ENCODE measurements around the gene ANKUB1.

Gene ANKUB1

GRCh38 chr3:149777414-149778214, 14.7 kb downstream of the ANKUB1 start:
- no peak for TF ChIP-seq CTCF (IDR thresholded peaks at IDR 0.05; ENCODE audit: control insufficient read depth, insufficient read depth, low read depth, low read length, missing control alignments)
- DNase-seq (ENCODE audit: low read depth), result no peak
- H3K4me3 ChIP-seq (ENCODE audit: control insufficient read depth, low read depth, low read length), result no peak overlapping the region

DNA sequence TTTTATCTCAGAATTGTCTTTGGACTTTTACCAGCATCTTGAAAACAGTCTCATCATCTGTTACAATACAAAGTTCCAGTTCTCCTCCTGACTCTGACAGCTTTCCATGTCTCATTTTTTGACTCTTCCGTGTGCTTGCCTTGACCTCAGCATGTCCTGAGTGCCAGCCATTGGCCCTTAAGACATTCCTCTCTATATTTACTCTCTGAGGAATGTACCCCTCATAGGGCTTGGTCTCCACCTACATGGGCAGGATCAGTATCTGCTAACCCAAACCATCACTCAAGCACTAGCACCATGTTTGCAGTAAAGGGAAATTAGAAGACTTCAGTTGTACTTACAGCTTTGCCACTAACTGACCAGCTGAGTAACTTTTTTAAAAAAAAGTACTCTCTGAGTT, 16.2 kb downstream of the ANKUB1 start:
- no peak for DNase-seq (ENCODE audit: low read depth)
- no peak for TF ChIP-seq CTCF (IDR thresholded peaks at IDR 0.05; ENCODE audit: control insufficient read depth, insufficient read depth, low read depth, low read length, missing control alignments)

DNA sequence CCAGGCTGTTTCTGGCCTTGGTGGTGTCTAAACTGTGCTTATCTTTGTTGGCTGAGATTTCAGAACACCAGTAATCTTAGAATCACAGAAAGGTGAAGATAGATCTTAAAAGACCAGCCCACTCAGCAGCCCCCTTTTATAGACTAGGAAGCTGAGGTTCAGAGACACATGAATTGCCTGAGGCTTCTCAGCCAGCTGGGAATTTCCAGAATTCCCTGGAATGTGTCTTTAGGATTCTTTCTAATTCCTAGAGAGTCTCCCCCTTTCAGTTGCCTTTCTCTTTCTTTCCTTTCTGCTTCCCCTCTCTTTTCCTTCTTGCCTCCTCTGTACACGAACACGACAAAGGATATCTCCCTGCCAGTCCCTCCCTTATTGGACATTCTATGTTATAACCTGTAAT, 19.5 kb downstream of the ANKUB1 start:
- no peak overlapping the region for H3K4me3 ChIP-seq (ENCODE audit: control insufficient read depth, low read depth, low read length)
- no peak for TF ChIP-seq CTCF (IDR thresholded peaks at IDR 0.05; ENCODE audit: control insufficient read depth, insufficient read depth, low read depth, low read length, missing control alignments)

More for the DNA sequence above, 16.2 kb downstream of the ANKUB1 start:
- no peak overlapping the region for H3K4me3 ChIP-seq (ENCODE audit: control insufficient read depth, low read depth, low read length)

DNA sequence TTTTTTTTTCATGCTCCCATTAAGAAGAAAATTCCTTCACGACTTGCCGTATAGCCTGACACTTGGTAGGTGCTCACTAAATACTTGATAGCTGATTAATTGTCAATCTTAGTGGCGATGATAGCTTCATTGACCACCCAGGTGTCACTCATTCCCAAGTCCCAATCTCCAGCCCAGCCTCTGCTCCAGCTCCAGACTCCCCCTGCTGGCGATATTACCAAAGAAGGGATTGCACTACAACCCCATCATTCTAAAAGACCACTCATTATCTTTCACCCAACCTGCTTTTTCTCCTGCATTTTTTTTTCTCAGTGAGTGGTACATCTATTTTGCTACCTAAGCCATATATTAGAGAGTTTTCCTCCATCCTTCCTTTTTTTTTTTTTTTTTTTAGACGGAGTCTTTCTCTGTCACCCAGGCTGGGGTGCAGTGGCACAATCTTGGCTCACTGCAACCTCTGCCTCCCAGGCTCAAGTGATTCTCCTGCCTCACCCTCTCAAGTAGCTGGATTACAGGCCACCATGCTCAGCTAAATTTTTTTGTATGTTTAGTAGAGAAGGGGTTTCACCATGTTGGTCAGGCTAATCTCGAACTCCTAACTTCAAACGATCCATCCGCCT, 20.6 kb downstream of the ANKUB1 start:
- TF ChIP-seq CTCF (IDR thresholded peaks at IDR 0.05; ENCODE audit: control insufficient read depth, insufficient read depth, low read depth, low read length, missing control alignments), result peak; percentile 86
- H3K4me3 ChIP-seq (ENCODE audit: control insufficient read depth, low read depth, low read length), result no peak overlapping the region
- DNase-seq (ENCODE audit: low read depth), result no peak

More for the DNA sequence above, 19.5 kb downstream of the ANKUB1 start:
- DNase-seq (ENCODE audit: low read depth), result no peak

DNA sequence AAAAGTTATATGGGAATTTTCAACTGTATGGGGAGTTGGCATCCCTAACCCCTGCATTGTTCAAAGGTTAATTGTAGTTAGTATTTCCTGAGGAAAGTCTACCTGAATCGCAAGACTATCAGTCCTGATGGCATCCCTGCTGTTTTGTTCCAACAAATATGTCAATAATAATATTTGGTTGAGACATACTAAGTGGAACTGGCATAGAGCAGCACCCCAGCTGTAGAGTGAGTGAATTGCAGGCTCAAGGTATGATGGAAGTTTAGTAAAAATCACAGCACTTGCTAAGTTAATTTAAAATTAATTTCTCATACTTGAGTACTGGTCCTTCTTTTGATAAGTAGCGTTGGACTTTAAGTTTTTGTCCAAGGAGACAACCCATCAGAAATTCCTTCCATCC, 22.1 kb downstream of the ANKUB1 start:
- no peak overlapping the region for H3K4me3 ChIP-seq (ENCODE audit: control insufficient read depth, low read depth, low read length)
- peak; percentile 5 for TF ChIP-seq CTCF (IDR thresholded peaks at IDR 0.05; ENCODE audit: control insufficient read depth, insufficient read depth, low read depth, low read length, missing control alignments)
- no peak for DNase-seq (ENCODE audit: low read depth)

DNA sequence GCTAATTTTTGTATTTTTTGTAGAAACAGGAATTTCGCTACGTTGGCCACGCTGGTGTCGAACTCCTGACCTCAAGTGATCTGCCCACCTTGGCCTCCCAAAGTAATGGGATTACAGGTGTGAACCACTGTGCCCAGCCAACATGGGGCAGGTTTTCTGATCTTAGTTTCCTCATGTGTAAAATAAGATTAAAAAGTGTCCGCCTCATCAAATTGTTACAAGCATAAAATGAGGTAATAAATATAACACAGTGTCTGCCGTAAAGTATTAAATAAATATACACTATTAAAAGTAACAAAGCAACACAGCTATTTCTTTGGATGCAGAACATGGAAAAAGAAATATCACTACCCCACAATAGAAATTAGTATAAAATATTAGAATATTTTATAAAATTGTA, 23.6 kb downstream of the ANKUB1 start:
- no peak overlapping the region for H3K4me3 ChIP-seq (ENCODE audit: control insufficient read depth, low read depth, low read length)
- no peak for DNase-seq (ENCODE audit: low read depth)
- TF ChIP-seq CTCF (IDR thresholded peaks at IDR 0.05; ENCODE audit: control insufficient read depth, insufficient read depth, low read depth, low read length, missing control alignments), result no peak
